GM19238 (cell line): ENCODE data around the gene FHIT.

ENCODE experiments used
- DNase-seq: peaks from one replicate; pipeline ENCODE4 v3.0.0; 2011; ENCODE audit warnings: low spot score; ENCODE audit not compliant: insufficient read length

Gene FHIT

DNA sequence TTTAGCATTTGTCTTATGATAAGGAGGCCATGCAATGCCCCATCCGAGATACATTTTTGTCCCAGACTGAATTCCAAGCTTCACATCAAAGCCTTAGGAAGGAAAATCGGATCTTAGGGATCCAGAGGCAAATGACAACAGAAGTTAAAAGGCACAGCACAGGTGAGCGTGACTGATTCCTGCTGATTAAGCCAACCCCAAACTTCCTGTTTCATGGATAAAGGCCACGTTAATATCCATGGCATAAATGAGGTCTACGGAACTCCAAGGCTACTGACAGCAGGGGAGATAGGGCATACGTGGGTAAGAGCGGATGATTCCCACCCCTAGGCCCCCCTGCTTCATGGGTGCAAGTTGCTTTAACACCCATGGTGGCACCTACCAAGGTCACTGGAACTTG is 471.6 kb downstream of the FHIT start:
- DNase-seq, result no peak

DNA sequence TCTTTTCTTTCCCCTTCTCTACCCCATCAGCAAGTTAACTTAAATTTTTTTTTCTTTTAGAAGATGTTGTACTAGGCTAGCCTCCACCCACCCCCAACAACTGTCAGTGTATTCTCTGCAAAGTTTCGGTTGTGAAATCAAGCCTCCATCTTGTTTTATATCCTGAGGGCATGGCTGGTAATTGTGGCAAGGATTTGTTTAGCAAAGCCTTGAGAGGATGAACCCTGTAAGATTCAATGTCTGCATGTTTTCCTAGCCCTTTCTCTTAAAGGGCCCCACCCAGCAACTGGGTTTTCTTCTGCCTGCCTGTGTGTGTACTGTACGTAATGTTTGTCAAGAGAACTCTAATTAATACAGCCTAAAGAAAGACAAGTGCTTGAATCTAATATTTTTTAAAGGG is 475.3 kb downstream of the FHIT start:
- DNase-seq, result no peak

- no peak for DNase-seq
Measured at GRCh38 chr3:60774617-60775016, 476.6 kb downstream of the FHIT start.

GRCh38 chr3:60772584-60772983 is 478.7 kb downstream of the FHIT start:
- DNase-seq, result no peak

DNA sequence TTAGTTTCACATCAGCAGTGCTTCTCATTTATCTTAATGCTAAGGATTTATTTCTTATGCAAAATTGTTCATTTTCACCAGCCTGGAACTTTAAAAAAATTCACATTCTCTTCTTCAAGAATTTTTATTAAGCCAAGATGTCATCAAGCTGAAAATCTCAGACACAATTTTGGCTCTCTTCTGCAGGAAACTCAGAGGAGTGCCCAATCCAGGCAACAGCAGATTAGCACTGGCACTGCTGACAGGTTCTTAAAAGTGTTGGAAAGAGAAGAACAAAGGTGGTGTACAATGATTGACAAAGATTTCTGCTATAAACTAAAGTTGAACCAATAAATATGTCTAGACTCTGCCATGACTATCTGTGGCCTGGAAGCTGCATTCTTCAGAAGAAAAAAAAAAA is 479.5 kb downstream of the FHIT start:
- no peak for DNase-seq

GRCh38 chr3:60770532-60770931 is 480.7 kb downstream of the FHIT start:
- no peak for DNase-seq

GRCh38 chr3:60767536-60767935 is 483.7 kb downstream of the FHIT start:
- no peak for DNase-seq

GRCh38 chr3:60765776-60766175 is 485.5 kb downstream of the FHIT start:
- DNase-seq, result no peak

DNA sequence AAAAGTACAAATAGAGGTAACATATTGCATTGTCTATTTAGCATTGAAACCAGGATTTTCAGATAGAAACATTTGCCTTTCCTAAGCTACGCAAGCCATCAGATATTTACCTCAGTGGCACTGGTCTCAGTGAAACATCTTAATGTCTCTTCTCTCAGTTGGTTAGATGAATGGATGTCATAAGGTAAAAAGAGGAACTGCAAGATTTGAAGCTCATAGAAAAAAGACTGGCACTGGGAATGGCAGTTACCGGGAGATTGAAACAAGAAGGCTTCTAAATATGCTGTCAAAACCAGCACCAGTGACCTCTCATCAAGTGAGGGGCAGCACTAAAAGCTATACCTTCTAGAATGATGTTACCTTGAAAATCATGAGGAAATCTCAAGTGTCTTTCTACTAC is 486.4 kb downstream of the FHIT start:
- DNase-seq, result no peak

- DNase-seq, result no peak
Measured at GRCh38 chr3:60760145-60760544, 491.1 kb downstream of the FHIT start.

DNA sequence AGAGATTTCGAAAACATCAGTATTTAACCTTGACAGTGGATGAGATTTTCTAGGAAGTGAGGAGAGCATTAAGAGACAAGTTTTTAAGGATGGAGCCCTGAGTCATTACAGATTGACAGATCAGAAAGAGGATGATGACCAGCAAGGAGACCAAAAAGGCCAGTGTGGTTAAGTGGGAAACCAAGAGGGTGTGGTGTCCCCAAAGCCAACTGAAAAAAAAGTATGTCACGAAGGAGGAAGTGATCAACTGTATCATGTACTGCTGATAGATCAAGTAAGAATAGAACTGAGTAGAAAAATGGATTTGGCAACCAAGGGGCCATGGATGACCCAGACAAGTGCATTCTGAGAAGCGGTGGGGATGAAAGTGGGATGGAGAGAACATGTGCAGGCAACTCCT is 491.8 kb downstream of the FHIT start:
- no peak for DNase-seq

DNA sequence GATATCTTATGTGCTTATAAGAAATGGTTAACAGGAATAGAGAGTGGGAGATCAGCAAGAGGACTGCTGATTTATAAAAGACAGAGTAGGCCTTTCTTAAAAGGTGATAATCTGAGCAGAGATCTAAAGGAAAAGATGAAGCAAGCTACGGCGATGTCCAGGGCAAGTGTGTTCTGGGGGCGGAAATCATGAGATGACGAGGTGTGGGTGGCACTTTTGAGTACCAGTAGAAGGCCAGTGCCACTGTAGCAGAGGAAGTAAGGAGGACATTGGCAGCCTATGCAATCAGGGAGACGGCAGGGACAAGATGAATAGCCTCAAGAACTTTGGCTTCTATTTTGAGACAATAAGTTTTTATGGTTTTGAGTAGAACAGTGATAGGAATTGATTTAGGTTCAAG is 492.4 kb downstream of the FHIT start:
- DNase-seq, result no peak

- DNase-seq, result no peak
Measured at GRCh38 chr3:60758171-60758570, 493.1 kb downstream of the FHIT start.

GRCh38 chr3:60757724-60758123 is 493.5 kb downstream of the FHIT start:
- DNase-seq, result no peak

DNA sequence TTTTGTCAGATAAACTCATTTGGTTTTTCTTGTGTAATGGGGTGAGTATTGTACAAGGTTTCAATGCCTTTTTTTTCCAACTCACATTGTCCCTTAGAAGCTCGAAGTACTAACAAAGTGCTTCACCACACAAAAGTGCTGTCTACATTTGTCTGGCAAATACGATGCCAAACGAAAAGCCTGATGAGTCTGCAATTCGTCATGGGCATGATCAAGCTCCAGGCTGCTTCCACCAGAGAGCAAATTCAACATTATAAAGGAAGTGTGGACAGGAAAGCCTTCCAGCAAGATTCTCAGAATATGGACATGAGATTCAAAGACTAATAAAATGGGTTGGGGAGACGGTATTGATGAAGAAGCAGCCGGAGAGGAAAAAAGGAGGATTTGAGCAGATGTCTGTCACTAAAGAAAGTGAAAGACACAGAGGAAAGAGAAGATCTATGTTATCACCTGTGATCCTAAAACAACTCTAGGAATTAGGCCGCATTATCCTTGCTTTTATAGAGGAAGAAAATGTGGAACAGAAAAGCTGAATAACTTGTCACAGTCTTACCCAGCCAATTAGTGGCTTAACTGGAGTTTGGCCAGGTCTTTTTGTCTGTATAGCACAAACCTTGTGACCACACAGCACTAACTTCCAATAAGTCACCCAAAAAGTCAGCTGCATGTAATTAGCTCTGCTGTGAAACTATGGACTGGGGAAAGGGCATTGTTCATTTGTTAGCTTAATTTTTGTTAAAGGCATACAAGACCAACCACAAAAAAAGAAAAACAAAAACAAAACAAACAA is 494.8 kb downstream of the FHIT start:
- no peak for DNase-seq

- DNase-seq, result no peak
Measured at GRCh38 chr3:60755094-60755493, 496.2 kb downstream of the FHIT start.

GRCh38 chr3:60754617-60755016 is 496.6 kb downstream of the FHIT start:
- no peak for DNase-seq

GRCh38 chr3:60752809-60753208 is 498.4 kb downstream of the FHIT start:
- no peak for DNase-seq

DNA sequence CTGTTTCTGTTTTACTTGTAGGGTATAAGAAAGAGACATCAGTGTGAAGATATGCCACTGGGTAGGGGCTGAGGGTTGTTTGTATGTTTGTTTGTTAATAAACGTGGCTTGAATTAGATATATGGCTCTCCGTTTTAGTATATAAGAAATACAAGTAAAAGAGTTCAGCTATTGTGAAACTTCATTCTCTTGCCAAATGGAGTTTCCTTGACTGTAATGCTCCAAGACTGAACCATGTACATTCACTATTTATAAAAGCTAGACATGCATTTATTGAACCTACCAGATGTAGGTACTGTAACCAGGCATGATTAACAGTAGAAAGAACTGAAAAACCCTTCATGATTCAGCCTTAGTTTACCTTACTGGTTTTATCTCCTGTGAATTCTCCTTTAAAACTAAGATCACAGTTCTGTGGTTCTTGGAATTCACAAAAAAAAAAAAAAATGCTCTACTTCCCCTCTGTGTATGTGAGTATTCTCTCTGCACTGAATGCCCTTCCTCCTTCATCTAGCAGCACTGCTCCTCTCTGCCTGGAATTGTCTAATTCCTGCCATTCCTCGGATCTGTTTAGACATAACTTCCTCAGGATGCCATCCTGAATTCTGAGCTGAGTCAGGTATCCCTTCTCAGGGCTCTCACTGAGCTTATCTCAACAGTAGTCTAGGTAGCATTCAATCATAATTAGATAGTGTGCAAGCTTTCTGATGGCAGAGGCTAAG is 504.4 kb downstream of the FHIT start:
- no peak for DNase-seq

DNA sequence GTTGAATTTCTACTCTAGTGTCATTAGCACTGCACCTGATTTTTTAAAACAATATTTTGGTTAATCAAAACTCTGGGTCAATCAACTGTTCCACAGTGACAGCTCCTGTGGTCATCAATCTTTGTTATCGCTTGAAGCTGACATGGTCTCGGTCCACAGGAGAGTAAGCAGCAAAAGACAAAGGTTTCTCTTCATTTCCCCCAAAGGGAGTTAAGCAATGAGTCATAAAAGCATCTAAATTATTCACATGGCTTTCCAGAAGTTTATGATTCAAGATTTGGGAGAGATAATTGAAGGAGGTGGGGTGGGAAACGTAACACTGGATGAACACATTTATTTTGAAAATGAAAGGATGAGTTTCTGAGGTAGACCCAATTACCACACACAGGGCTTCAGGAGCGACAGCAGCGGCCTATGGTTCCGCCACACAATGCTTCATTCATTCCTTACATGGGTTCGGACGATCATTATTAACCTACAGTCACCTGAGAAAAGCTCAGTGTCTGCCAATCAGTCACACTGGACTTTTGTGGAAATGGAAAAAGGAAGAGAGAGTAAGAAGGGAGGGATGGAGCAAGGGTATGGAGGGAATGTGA is 505.1 kb downstream of the FHIT start:
- DNase-seq, result no peak

DNA sequence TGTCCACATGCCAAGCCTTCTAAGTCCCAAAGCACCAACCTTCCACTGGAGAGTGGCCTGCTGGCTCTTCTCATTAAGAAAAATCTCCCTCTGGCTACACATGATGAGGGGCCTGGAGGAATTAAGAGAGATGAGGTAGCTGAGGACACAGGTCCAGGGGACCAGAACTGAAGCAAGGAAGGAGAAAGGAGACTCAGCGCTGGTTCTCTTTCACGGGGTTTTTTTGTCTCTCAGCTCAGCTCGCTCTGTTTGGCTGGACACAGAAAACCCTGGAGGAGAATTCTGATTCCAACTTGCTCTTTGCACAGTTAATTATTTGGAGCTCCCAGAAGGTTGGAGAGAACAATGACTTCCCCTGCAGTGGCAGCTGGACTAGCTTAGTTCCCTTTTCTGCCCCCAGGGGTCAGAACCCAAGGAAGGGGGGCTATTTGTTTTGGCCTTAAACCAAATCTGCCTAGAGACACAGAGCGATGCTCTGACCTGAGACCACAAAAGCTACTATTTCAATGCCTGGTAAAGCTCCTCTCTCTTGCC is 507.6 kb downstream of the FHIT start:
- DNase-seq, result no peak

GRCh38 chr3:60742606-60743145 is 508.6 kb downstream of the FHIT start:
- no peak for DNase-seq
